ENCODE measurements around the gene DRC7.

DNA sequence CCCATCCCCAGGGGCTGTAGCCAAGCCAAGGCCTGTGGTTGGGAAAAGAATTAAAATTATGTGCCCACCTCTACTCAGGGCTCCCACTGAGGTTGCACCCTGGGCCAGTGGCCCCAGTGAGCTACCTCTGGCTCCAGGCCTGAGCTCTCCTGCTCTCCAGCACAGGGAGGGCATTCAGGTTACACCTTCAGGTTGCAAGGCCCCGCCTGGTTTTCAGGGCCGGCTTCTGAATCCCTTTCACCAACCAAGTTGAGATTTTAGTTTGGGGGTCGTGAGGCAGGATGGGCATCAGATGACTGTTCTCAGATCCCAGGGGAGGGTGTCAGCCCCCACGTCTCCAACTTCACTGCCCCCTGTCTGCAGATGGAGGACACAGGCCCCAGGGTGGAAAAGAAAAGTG is 33.0 kb downstream of the DRC7 start:
- TF ChIP-seq POLR2A (IDR thresholded peaks at IDR 0.05): no peak
- TF ChIP-seq, protein P1, sequence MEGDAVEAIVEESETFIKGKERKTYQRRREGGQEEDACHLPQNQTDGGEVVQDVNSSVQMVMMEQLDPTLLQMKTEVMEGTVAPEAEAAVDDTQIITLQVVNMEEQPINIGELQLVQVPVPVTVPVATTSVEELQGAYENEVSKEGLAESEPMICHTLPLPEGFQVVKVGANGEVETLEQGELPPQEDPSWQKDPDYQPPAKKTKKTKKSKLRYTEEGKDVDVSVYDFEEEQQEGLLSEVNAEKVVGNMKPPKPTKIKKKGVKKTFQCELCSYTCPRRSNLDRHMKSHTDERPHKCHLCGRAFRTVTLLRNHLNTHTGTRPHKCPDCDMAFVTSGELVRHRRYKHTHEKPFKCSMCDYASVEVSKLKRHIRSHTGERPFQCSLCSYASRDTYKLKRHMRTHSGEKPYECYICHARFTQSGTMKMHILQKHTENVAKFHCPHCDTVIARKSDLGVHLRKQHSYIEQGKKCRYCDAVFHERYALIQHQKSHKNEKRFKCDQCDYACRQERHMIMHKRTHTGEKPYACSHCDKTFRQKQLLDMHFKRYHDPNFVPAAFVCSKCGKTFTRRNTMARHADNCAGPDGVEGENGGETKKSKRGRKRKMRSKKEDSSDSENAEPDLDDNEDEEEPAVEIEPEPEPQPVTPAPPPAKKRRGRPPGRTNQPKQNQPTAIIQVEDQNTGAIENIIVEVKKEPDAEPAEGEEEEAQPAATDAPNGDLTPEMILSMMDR (IDR thresholded peaks at IDR 0.05): no peak

All from esophagus squamous epithelium (tissue), 4 donors.